HG03103 (cell line): ENCODE data around the gene INTS6.

Experiments
- ATAC-seq: cut with Tn5 transposase; IDR thresholded peaks from one replicate; pipeline ENCODE4 v1.9.1; 2021; ENCODE audit warnings: low read depth; ENCODE audit not compliant: unreplicated experiment

INTS6 gene

GRCh38 chr13:51456510-51456909 lies 3.7 kb upstream of the INTS6 start:
- ATAC-seq: no peak

GRCh38 chr13:51455532-51455931 lies 2.7 kb upstream of the INTS6 start:
- no peak for ATAC-seq

- ATAC-seq: no peak
Measured at GRCh38 chr13:51453959-51454703, 1.3 kb upstream of the INTS6 start.

- peak; percentile 32 for ATAC-seq
Measured at GRCh38 chr13:51453207-51453958, 547 bp upstream of the INTS6 start.

GRCh38 chr13:51451467-51452360 lies 1.1 kb downstream of the INTS6 start:
- ATAC-seq: peak; percentile 30

- ATAC-seq: no peak
Measured at GRCh38 chr13:51451134-51451466, 1.7 kb downstream of the INTS6 start.

- ATAC-seq: no peak
Measured at GRCh38 chr13:51449018-51449417, 3.8 kb downstream of the INTS6 start.

GRCh38 chr13:51444922-51445321 lies 7.9 kb downstream of the INTS6 start:
- no peak for ATAC-seq

GRCh38 chr13:51440381-51440780 lies 12.5 kb downstream of the INTS6 start:
- no peak for ATAC-seq

GRCh38 chr13:51437550-51438127 lies 15.2 kb downstream of the INTS6 start:
- no peak for ATAC-seq

- no peak for ATAC-seq
Measured at GRCh38 chr13:51435002-51435578, 17.7 kb downstream of the INTS6 start.

GRCh38 chr13:51432576-51432975 lies 20.3 kb downstream of the INTS6 start:
- no peak for ATAC-seq

GRCh38 chr13:51426982-51427381 lies 25.9 kb downstream of the INTS6 start:
- no peak for ATAC-seq

- ATAC-seq: no peak
Measured at GRCh38 chr13:51425410-51426042, 27.3 kb downstream of the INTS6 start.

GRCh38 chr13:51423766-51424165 lies 29.1 kb downstream of the INTS6 start:
- ATAC-seq: no peak

- no peak for ATAC-seq
Measured at GRCh38 chr13:51422484-51422883, 30.4 kb downstream of the INTS6 start.

GRCh38 chr13:51420681-51421490 lies 31.9 kb downstream of the INTS6 start:
- ATAC-seq: no peak

- ATAC-seq: peak; percentile 77
Measured at GRCh38 chr13:51419001-51419636, 33.7 kb downstream of the INTS6 start.

- ATAC-seq: no peak
Measured at GRCh38 chr13:51417716-51418115, 35.1 kb downstream of the INTS6 start.
